HepG2 (cell line): ENCODE measurements around the gene HSD3B7. TPM values are rescaled to one million over a fixed set of nuclear protein-coding genes. Genes with fewer than 3 reads are reported as not detected.

Experiments
- CREB1 ChIP-seq, 2 experiments: fragments of 450-650 bp in 1 of 2; IDR thresholded peaks; 2 replicates each; pipeline ENCODE4 v1.6.1; 2016 to 2017; ENCODE audit warnings: control low read depth in 1 of 2, mild to moderate bottlenecking in 1 of 2, missing compliant biosample characterization in 1 of 2, missing genetic modification characterization in 1 of 2
- HCFC1 ChIP-seq: fragments of 150-350 bp; IDR thresholded peaks from 2 replicates; pipeline ENCODE4 v1.6.1; 2014; ENCODE audit warnings: low read depth, low read length
- HOXA7 ChIP-seq: sonication (generic); formaldehyde crosslinking; IDR thresholded peaks from 2 replicates; pipeline ENCODE4 v1.8.1; 2022; ENCODE audit warnings: mild to moderate bottlenecking, missing genetic modification reagents, moderate library complexity
- ISL2 ChIP-seq: sonication (generic); formaldehyde crosslinking; IDR thresholded peaks from 2 replicates; pipeline ENCODE4 v1.5.0; 2020; ENCODE audit warnings: missing genetic modification reagents
- KLF11 ChIP-seq: IDR thresholded peaks from 2 replicates; pipeline ENCODE4 v1.6.1; 2016; ENCODE audit warnings: missing compliant biosample characterization
- MTF2 ChIP-seq: sonication (generic); formaldehyde crosslinking; IDR thresholded peaks from 2 replicates; pipeline ENCODE4 v1.5.0; 2020; ENCODE audit warnings: missing genetic modification reagents, borderline replicate concordance
- NFKBIZ ChIP-seq: IDR thresholded peaks from 2 replicates; pipeline ENCODE4 v1.6.1; 2018; ENCODE audit warnings: missing genetic modification reagents, missing compliant biosample characterization
- PRMT3 ChIP-seq: sonication (generic); formaldehyde crosslinking; IDR thresholded peaks from 2 replicates; pipeline ENCODE4 v1.8.1; 2022; ENCODE audit warnings: low read depth, mild to moderate bottlenecking, moderate library complexity, missing genetic modification reagents, borderline replicate concordance
- U2AF2 ChIP-seq: fragments of 200-400 bp; formaldehyde crosslinking; IDR thresholded peaks from 2 replicates; pipeline ENCODE4 v1.6.1; 2017; ENCODE audit warnings: low read depth, mild to moderate bottlenecking, low read length
- ZNF670 ChIP-seq: sonication (generic); formaldehyde crosslinking; IDR thresholded peaks from 2 replicates; pipeline ENCODE4 v1.8.0; 2022; ENCODE audit warnings: mild to moderate bottlenecking, missing genetic modification reagents, borderline replicate concordance
- polyA plus RNA-seq, 8 experiments: library from polyadenylated mRNA; depleted of rRNA in 3 of 8; stranded (reverse) in 7 of 8; unstranded in 1 of 8; fragments of >200 nt; fragmentation: Illumina TruSeq in 4 of 8; extraction: Trizol in 4 of 8; gene quantifications; 2 replicates each; pipeline versions ENCODE4 v1.2.1 to v1.2.3, GENCODE V29; 2011 to 2016; ENCODE audit warnings: low read depth in 4 of 8, missing spikeins in 1 of 8, mixed read lengths in 1 of 8; ENCODE audit not compliant: insufficient read depth in 1 of 8
- total RNA-seq, 5 experiments: library from RNA; depleted of rRNA; stranded (reverse); fragments of >200 nt; fragmentation: Illumina TruSeq; extraction: Trizol; gene quantifications; 2 replicates each; pipeline ENCODE4 v1.2.3, GENCODE V29; 2016; ENCODE audit warnings: low read depth in 1 of 5
- TF ChIP-seq, protein P1 (sequence below): sonication (generic); formaldehyde crosslinking; IDR thresholded peaks from 2 replicates; pipeline ENCODE4 v1.4.0; 2020; ENCODE audit warnings: missing genetic modification reagents, borderline replicate concordance
- TF ChIP-seq, protein P2 (sequence below): sonication (generic); formaldehyde crosslinking; IDR thresholded peaks from 2 replicates; pipeline ENCODE4 v1.4.0; 2020; ENCODE audit warnings: missing genetic modification reagents
- TF ChIP-seq, protein P3 (sequence below): sonication (generic); formaldehyde crosslinking; IDR thresholded peaks from 2 replicates; pipeline ENCODE4 v1.4.0; 2020; ENCODE audit warnings: missing genetic modification reagents

Gene HSD3B7
- total and polyA plus RNA-seq, 2 of the 13 experiments (the other 11 are each of a cell fraction or from before 2014, with no cell fraction given): 32.9 to 69.7 TPM

DNA sequence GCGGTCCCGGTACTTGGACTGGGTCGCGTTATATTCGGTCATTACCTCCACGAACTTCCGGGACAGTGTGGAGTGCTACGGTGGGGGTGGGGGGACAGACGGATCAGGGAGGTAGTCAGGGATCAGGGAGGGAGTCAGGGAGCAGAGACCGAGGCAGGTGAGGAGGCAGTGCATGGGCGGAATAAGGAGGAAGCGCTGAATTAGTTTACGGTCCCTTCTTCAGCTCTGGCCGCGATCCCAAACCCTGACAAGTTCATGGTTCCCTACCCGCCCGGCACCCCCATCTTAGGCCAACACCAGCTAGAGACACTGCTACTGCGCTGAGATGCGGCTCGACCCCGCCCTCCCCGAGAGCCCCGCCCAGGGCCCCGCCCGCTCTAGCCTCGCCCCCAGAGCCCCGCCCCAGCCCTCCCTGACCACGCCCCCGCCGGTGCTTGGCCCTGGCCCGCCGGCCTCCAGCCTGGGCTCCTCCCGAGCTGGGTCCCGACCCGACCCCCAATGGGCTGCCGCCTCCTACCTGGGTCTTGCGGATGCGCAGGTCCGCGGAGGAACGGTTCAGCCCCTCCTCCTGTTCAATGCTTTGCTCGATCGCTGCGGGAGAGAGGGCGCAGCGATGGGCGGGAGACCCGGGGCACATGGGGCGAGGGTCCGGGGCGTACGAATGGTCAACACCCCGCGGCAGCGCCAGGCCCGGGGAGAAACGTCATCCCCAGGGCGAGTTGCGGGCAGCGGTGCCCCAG lies 12.1 kb downstream of the HSD3B7 start (continued):
- TF ChIP-seq, protein P1, sequence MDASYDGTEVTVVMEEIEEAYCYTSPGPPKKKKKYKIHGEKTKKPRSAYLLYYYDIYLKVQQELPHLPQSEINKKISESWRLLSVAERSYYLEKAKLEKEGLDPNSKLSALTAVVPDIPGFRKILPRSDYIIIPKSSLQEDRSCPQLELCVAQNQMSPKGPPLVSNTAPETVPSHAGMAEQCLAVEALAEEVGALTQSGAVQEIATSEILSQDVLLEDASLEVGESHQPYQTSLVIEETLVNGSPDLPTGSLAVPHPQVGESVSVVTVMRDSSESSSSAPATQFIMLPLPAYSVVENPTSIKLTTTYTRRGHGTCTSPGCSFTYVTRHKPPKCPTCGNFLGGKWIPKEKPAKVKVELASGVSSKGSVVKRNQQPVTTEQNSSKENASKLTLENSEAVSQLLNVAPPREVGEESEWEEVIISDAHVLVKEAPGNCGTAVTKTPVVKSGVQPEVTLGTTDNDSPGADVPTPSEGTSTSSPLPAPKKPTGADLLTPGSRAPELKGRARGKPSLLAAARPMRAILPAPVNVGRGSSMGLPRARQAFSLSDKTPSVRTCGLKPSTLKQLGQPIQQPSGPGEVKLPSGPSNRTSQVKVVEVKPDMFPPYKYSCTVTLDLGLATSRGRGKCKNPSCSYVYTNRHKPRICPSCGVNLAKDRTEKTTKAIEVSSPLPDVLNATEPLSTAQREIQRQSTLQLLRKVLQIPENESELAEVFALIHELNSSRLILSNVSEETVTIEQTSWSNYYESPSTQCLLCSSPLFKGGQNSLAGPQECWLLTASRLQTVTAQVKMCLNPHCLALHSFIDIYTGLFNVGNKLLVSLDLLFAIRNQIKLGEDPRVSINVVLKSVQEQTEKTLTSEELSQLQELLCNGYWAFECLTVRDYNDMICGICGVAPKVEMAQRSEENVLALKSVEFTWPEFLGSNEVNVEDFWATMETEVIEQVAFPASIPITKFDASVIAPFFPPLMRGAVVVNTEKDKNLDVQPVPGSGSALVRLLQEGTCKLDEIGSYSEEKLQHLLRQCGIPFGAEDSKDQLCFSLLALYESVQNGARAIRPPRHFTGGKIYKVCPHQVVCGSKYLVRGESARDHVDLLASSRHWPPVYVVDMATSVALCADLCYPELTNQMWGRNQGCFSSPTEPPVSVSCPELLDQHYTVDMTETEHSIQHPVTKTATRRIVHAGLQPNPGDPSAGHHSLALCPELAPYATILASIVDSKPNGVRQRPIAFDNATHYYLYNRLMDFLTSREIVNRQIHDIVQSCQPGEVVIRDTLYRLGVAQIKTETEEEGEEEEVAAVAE (CRISPR knock-in tag): 0 out of 2 replicates have a peak, but pooled peaks have one; percentile 81
- no peak for TF ChIP-seq HOXA7 (CRISPR knock-in tag)
- no peak; the same call in 1 of the 2 replicates for TF ChIP-seq KLF11 (CRISPR knock-in tag)
- TF ChIP-seq HCFC1: no peak
- TF ChIP-seq MTF2 (CRISPR knock-in tag): no peak
- TF ChIP-seq, protein P2, sequence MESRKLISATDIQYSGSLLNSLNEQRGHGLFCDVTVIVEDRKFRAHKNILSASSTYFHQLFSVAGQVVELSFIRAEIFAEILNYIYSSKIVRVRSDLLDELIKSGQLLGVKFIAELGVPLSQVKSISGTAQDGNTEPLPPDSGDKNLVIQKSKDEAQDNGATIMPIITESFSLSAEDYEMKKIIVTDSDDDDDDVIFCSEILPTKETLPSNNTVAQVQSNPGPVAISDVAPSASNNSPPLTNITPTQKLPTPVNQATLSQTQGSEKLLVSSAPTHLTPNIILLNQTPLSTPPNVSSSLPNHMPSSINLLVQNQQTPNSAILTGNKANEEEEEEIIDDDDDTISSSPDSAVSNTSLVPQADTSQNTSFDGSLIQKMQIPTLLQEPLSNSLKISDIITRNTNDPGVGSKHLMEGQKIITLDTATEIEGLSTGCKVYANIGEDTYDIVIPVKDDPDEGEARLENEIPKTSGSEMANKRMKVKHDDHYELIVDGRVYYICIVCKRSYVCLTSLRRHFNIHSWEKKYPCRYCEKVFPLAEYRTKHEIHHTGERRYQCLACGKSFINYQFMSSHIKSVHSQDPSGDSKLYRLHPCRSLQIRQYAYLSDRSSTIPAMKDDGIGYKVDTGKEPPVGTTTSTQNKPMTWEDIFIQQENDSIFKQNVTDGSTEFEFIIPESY (CRISPR knock-in tag): 0 out of 2 replicates have a peak, but pooled peaks have one; percentile 10
- TF ChIP-seq CREB1 (IDR thresholded peaks at IDR 0.05): no peak
- TF ChIP-seq CREB1 (CRISPR knock-in tag; IDR thresholded peaks at IDR 0.05): no peak
- 0 out of 2 replicates have a peak, but pooled peaks have one; percentile 72 for TF ChIP-seq U2AF2
- TF ChIP-seq NFKBIZ (CRISPR knock-in tag): 0 out of 2 replicates have a peak, but pooled peaks have one; percentile 48
- 0 out of 2 replicates have a peak, but pooled peaks have one; percentile 25 for TF ChIP-seq ISL2 (CRISPR knock-in tag)
- 0 out of 2 replicates have a peak, but pooled peaks have one; percentile 77 for TF ChIP-seq PRMT3 (CRISPR knock-in tag)
- TF ChIP-seq ZNF670 (CRISPR knock-in tag): peak; percentile 96
- TF ChIP-seq, protein P3, sequence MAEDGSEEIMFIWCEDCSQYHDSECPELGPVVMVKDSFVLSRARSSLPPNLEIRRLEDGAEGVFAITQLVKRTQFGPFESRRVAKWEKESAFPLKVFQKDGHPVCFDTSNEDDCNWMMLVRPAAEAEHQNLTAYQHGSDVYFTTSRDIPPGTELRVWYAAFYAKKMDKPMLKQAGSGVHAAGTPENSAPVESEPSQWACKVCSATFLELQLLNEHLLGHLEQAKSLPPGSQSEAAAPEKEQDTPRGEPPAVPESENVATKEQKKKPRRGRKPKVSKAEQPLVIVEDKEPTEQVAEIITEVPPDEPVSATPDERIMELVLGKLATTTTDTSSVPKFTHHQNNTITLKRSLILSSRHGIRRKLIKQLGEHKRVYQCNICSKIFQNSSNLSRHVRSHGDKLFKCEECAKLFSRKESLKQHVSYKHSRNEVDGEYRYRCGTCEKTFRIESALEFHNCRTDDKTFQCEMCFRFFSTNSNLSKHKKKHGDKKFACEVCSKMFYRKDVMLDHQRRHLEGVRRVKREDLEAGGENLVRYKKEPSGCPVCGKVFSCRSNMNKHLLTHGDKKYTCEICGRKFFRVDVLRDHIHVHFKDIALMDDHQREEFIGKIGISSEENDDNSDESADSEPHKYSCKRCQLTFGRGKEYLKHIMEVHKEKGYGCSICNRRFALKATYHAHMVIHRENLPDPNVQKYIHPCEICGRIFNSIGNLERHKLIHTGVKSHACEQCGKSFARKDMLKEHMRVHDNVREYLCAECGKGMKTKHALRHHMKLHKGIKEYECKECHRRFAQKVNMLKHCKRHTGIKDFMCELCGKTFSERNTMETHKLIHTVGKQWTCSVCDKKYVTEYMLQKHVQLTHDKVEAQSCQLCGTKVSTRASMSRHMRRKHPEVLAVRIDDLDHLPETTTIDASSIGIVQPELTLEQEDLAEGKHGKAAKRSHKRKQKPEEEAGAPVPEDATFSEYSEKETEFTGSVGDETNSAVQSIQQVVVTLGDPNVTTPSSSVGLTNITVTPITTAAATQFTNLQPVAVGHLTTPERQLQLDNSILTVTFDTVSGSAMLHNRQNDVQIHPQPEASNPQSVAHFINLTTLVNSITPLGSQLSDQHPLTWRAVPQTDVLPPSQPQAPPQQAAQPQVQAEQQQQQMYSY (CRISPR knock-in tag): peak; percentile 60; the same call in 1 of the 2 replicates
